NCI-H2171 treated with DMSO at 0.1 percent for 48 hours (cell line): ENCODE measurements around the gene COL5A1.
A peak's percentile ranks its signal among the peaks of the same experiment; 100 is the strongest.

Experiments
- DNase-seq: peaks from one replicate; lab custom pipeline; 2025; lab: John Stamatoyannopoulos, UW

Gene COL5A1

GRCh38 chr9:134877541-134877940 is 235.9 kb downstream of the COL5A1 start:
- DNase-seq = no peak

- DNase-seq = no peak
Measured at GRCh38 chr9:134879664-134880483, 238.3 kb downstream of the COL5A1 start.

DNA sequence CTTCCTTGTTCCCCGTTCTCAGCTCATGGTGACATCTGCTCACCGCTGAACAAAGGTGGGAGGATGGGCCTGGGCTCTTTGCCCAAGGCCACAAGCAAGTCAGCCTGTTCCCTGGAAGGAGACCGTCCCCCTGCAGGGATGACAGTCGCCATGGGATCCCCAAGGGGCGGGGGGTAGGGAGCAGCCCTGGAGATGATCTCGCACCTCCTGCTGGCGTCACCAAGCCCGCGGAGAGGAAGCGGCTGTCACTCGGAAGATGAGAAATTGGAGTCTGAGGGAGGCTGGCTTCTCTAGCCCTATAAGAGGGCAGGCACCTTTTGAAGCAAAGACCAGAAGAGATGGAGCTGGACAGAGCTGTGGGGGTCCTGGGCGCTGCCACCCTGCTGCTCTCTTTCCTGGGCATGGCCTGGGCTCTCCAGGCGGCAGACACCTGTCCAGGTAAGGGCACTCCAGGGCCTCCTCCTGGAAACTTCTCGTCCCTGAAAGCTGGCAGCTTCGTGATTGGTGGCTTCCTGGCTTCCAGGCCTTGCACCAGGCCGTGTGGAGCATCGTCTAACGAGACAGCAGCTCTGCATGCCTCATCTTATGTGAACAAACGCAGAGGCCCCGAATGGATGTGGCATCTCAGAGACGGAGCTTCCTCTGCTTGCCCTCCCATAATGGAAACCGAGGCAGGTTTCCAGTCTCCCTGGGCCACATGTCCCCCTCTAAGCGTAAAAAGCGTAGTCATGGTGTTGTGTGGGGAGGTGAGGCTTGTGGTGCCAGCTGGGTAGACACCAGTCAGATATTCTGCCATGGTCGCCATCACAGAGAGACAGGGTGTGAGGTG is 239.1 kb downstream of the COL5A1 start, which contains the start of gene FCN2:
Gene FCN2, plus strand, starts transcription at position 327 of the 829 bp plus-strand sequence. Its CDS starts 12 bp downstream, at position 339.
- DNase-seq = peak; percentile 66

- DNase-seq = no peak
Measured at GRCh38 chr9:134881313-134881670, 239.7 kb downstream of the COL5A1 start.

GRCh38 chr9:134882204-134882785 is 240.7 kb downstream of the COL5A1 start:
- no peak for DNase-seq

DNA sequence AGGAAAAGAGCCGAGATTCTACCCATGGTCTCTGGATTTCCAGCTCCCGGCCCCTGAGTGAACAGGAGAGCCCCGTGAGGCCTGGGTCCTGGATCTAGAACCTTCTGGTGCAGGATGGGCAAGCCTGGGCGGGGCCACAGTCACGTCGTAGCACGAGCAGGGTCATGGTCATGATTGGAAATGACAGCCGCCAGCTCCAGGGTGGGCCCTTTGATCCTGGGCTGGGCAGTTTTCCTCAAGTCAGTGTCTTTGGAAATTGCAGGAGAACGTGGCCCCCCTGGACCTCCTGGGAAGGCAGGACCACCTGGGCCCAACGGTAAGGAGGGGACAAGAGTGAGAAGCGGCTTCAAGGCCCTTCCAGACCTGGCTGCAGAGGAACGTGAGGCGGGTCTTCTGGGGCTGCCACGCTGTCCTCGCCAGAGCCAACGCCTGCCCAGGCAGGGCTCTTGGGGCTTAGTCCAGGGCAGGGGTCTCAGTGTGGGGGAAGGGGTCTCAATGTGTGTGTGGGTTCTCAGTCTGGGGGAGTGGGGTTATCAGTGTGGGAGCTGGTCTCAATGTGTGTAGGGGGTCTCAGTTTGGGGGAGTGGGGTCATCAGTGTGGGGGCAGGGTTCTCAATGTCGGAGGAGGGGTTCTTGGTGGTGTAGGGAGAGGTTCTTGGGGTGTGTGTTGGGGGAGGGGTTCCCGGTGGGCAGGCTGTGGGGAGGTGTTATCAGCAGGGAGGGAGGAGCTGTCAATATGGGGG is 241.6 kb downstream of the COL5A1 start:
- DNase-seq = no peak

GRCh38 chr9:134884492-134884891 is 242.9 kb downstream of the COL5A1 start:
- no peak for DNase-seq

GRCh38 chr9:134885001-134885678 is 243.5 kb downstream of the COL5A1 start:
- no peak for DNase-seq

GRCh38 chr9:134885679-134886412 is 244.2 kb downstream of the COL5A1 start:
- DNase-seq = no peak

- no peak for DNase-seq
Measured at GRCh38 chr9:134886413-134886913, 244.9 kb downstream of the COL5A1 start.

DNA sequence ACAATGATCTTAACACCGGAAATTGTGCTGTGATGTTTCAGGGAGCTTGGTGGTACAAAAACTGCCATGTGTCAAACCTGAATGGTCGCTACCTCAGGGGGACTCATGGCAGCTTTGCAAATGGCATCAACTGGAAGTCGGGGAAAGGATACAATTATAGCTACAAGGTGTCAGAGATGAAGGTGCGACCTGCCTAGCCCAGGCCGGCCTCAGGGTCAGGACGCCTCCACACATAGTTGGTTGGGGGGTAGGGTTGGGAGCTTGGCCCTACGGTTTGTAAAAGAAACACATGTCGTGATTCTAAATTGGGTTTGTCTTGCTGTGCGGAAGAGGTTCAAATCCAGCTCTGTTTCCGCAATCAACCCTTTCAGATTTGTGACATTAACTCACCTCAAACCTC is 245.6 kb downstream of the COL5A1 start:
- DNase-seq = no peak

GRCh38 chr9:134887686-134888602 is 246.3 kb downstream of the COL5A1 start:
- no peak for DNase-seq

DNA sequence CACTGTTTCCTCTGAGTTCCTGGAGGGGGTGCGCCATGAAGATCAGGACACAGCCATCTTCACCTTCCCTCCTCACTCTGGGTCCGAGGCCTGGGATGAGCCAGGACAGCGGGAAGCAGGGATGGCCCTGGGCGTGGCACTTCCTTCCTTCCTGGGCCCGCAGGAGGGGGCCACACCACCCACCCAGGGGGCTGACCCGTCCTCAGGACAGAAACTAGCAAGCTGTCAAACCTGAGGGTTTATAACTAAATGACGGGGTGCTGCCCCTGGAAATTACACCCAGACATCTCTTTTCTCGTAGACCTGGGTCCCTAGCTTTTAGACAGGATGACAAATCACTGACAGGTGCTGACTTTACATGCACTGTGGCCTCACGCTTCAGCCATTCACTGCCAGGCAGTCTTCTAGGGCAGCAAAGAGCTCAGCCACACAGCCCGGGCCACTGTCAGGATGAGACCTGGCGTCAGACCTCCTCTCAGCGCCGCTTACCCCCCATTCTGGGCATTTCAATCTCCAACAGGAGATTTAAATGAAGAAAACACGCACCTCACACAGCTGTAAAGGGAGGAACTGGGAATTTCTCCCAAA is 247.1 kb downstream of the COL5A1 start:
- no peak for DNase-seq

GRCh38 chr9:134889386-134890154 is 248.0 kb downstream of the COL5A1 start:
- DNase-seq = no peak

DNA sequence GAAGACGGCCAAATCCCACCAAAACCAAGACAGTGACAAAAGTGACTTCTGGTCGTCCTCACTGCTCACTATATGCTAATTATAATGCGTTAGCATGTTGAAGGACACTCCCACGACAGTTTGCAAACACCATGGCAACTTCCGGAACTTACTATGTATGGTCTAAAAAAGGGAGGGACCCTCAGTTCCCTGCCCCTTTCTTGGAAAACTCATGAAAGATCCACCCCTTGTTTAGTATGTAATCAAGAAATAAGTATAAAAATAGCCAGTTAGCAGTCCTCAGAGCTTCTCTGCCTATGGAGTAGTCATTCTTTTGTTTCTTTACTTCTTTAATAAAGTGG is 248.5 kb downstream of the COL5A1 start:
- DNase-seq = no peak

DNA sequence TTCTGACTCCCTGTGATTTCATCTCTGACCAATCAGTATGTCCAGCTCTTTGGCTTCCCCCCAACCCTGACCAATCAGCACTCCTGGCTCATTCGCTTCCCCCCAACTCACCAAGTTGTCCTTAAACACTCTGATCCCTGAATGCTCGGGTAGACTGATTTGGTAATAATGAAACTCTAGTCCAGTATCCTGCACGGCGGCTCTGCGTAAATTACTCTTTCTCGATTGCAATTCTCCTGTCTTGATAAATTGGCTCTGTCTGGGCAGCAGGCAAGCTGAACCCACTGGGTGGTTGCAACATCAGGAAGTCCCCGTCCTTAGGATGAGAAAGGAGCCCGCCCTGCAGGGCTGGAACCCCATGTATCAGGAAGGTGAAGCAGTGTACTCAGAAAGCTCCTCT is 249.4 kb downstream of the COL5A1 start:
- DNase-seq = no peak

DNA sequence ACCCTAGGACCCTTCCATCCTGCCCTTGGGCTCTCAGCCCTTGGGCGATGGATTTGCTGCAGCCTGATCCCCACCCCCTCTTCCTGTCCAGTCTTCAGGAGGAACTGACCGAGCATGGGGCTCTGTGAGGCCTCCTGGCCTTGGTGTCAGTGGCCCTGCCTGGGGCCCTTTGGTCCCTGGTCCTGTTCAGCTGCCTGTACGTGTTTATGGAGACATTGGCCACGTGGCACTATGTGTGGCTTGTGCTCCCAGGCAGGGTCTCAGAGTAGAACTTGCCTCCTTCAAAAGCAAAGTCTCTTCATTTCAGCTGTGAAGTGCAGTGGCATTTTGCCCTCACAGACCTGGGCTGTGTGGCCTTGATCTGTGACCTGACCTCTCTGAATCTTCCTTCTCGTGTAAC is 250.1 kb downstream of the COL5A1 start:
- DNase-seq = no peak

DNA sequence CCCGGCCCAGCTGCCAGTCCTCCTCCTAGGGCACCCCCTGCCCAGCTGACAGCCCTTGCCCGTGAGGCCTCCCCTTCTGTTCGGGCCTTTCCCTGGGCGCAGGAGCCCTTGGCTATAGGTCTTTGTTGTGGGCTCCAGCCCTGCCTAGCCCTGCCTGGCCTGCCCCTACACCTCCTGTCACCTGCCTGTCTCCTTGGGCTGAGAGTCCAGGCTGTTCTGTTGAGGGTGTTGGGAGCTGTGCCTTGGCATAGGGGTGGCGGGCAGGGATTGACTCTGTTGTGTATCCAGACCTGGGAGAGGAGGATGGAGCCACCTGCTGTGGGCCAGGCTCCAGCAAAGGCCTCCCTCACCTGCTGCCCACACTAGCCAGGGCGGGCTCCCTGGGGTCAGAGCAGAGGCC is 250.6 kb downstream of the COL5A1 start:
- no peak for DNase-seq
